H1 (cell line): ENCODE measurements around the gene SYCE3. TPM values are rescaled to one million over a fixed set of nuclear protein-coding genes. Genes with fewer than 3 reads are reported as not detected.
A peak's percentile ranks its signal among the peaks of the same experiment; 100 is the strongest.

ENCODE experiments used
- CTCF ChIA-PET: fragments of 300-600 bp; sonication (Branson Sonifier 250); formaldehyde crosslinking; loops from one replicate; lab custom pipeline; 2021; ENCODE audit not compliant: partially characterized antibody; lab: Charles Lee
- POLR2A ChIA-PET: fragments of 300-600 bp; sonication (Branson Sonifier 250); formaldehyde crosslinking; loops from one replicate; lab custom pipeline; 2021; ENCODE audit warnings: inconsistent platforms; ENCODE audit not compliant: partially characterized antibody; lab: Charles Lee
- DNase-seq, 2 experiments: peaks; one replicate each; pipeline versions ENCODE4 v3.0.0 to v3.0.0-alpha.2; 2010 to 2022; ENCODE audit warnings: low spot score in 2 of 2, low read depth in 1 of 2, mixed read lengths in 1 of 2
- FAIRE-seq: peaks from 2 replicates; lab custom pipeline; 2011; peaks lifted over from hg19 to GRCh38; lab: Jason Lieb, UNC
- H2AFZ ChIP-seq: 2 replicates; pipeline ENCODE4 v1.8.1; 2012; ENCODE audit warnings: low read length, inconsistent platforms
- H2AK5ac ChIP-seq: 2 replicates; pipeline ENCODE4 v1.6.1; 2013; ENCODE audit warnings: low read depth, low read length
- H2BK120ac ChIP-seq: replicated peaks from 2 replicates; pipeline ENCODE3; 2013; ENCODE audit warnings: low read depth, low read length, inconsistent platforms
- H2BK12ac ChIP-seq: 2 replicates; pipeline ENCODE4 v1.6.1; 2013; ENCODE audit warnings: low read depth, low read length
- H2BK15ac ChIP-seq: 2 replicates; pipeline ENCODE4 v1.6.1; 2013; ENCODE audit warnings: low read length
- H2BK20ac ChIP-seq: 2 replicates; pipeline ENCODE4 v1.6.1; 2013; ENCODE audit warnings: low read length
- H2BK5ac ChIP-seq: 2 replicates; pipeline ENCODE4 v1.6.1; 2013; ENCODE audit warnings: low read depth, low read length
- H3K14ac ChIP-seq: 2 replicates; pipeline ENCODE4 v1.6.1; 2013; ENCODE audit warnings: inconsistent platforms; ENCODE audit not compliant: insufficient read length
- H3K18ac ChIP-seq: 2 replicates; pipeline ENCODE4 v1.6.1; 2013; ENCODE audit warnings: low read length; ENCODE audit errors: extremely low read depth
- H3K23ac ChIP-seq: 2 replicates; pipeline ENCODE4 v1.6.1; 2013; ENCODE audit warnings: inconsistent platforms; ENCODE audit not compliant: insufficient read length
- H3K23me2 ChIP-seq: 2 replicates; pipeline ENCODE4 v1.6.1; 2013; ENCODE audit warnings: low read depth, low read length
- H3K27ac ChIP-seq: 2 replicates; pipeline ENCODE4 v1.6.1; 2011; ENCODE audit warnings: low read depth, low read length, inconsistent platforms
- H3K27me3 ChIP-seq, 4 experiments: replicated peaks in 1 of 4; 1 replicate in 1 of 4; 2 replicates in 3 of 4; pipeline versions ENCODE4 v1.6.1 to v1.8.1; 2011 to 2013; ENCODE audit warnings: low read length in 3 of 4, mild to moderate bottlenecking in 3 of 4, inconsistent platforms in 2 of 4, mixed read lengths in 2 of 4, moderate library complexity in 1 of 4; ENCODE audit not compliant: control insufficient read depth in 3 of 4, insufficient read depth in 3 of 4; ENCODE audit errors: extremely low read depth in 1 of 4
- H3K36me3 ChIP-seq, 4 experiments: 2 replicates each; pipeline versions ENCODE4 v1.6.1 to v1.8.1; 2011 to 2013; ENCODE audit warnings: mild to moderate bottlenecking in 4 of 4, low read length in 3 of 4, moderate library complexity in 2 of 4, control low read depth in 1 of 4, inconsistent platforms in 1 of 4; ENCODE audit not compliant: insufficient read depth in 4 of 4, control insufficient read depth in 2 of 4
- H3K4ac ChIP-seq: replicated peaks from 2 replicates; pipeline ENCODE3; 2013; ENCODE audit warnings: low read length, low read depth, mixed read lengths, inconsistent platforms; ENCODE audit not compliant: insufficient read length
- H3K4me1 ChIP-seq, 4 experiments: replicated peaks in 1 of 4; 1 replicate in 1 of 4; 2 replicates in 3 of 4; pipeline versions ENCODE4 v1.6.1 to v1.8.1; 2011 to 2013; ENCODE audit warnings: low read length in 3 of 4, inconsistent platforms in 2 of 4, mixed read lengths in 1 of 4; ENCODE audit not compliant: insufficient read depth in 4 of 4, control insufficient read depth in 3 of 4
- H3K4me2 ChIP-seq, 2 experiments: 2 replicates each; pipeline versions ENCODE4 v1.6.1 to v1.8.1; 2011 to 2013; ENCODE audit warnings: low read depth in 2 of 2, low read length in 2 of 2, control low read depth in 1 of 2, inconsistent platforms in 1 of 2, mild to moderate bottlenecking in 1 of 2; ENCODE audit not compliant: insufficient read depth in 1 of 2
- H3K4me3 ChIP-seq, 4 experiments: fragments of 200-600, 300-600 bp in 1 of 4; sonication (generic), shearing (Covaris generic), sonication (Bioruptor Twin) in 1 of 4; 2 replicates each; pipeline versions ENCODE4 v1.5.1 to v1.8.1; 2011 to 2016; ENCODE audit warnings: low read length in 4 of 4, low read depth in 3 of 4, control low read depth in 2 of 4, inconsistent platforms in 2 of 4, mild to moderate bottlenecking in 2 of 4, mixed read lengths in 1 of 4, moderate library complexity in 1 of 4; ENCODE audit not compliant: insufficient read depth in 2 of 4; ENCODE audit errors: extremely low read depth in 1 of 4
- H3K56ac ChIP-seq: replicated peaks from 2 replicates; pipeline ENCODE3; 2013; ENCODE audit warnings: low read depth, mild to moderate bottlenecking, mixed read lengths, low read length, inconsistent platforms; ENCODE audit not compliant: insufficient read length
- H3K79me1 ChIP-seq: 2 replicates; pipeline ENCODE4 v1.6.1; 2013; ENCODE audit warnings: low read depth, low read length, control low read depth
- H3K79me2 ChIP-seq, 2 experiments: 2 replicates each; pipeline versions ENCODE4 v1.6.1 to v1.8.1; 2012 to 2013; ENCODE audit warnings: low read length in 2 of 2, mild to moderate bottlenecking in 2 of 2, inconsistent platforms in 1 of 2; ENCODE audit not compliant: insufficient read depth in 2 of 2, control insufficient read depth in 1 of 2
- H3K9ac ChIP-seq, 4 experiments: replicated peaks in 1 of 4; 1 replicate in 1 of 4; 2 replicates in 3 of 4; pipeline versions ENCODE4 v1.6.1 to v1.8.1; 2011 to 2013; ENCODE audit warnings: low read depth in 3 of 4, low read length in 3 of 4, control low read depth in 2 of 4, mild to moderate bottlenecking in 2 of 4, moderate library complexity in 2 of 4, inconsistent platforms in 1 of 4; ENCODE audit errors: extremely low read depth in 1 of 4
- H3K9me3 ChIP-seq, 2 experiments: 2 replicates each; pipeline versions ENCODE4 v1.6.1 to v1.8.1; 2012 to 2013; ENCODE audit warnings: mild to moderate bottlenecking in 2 of 2, moderate library complexity in 2 of 2, control low read depth in 1 of 2, inconsistent platforms in 1 of 2, low read depth in 1 of 2, low read length in 1 of 2, mixed read lengths in 1 of 2; ENCODE audit not compliant: insufficient read depth in 2 of 2
- H4K20me1 ChIP-seq, 2 experiments: replicated peaks in 1 of 2; 2 replicates each; pipeline versions ENCODE3 to v1.8.1; 2011 to 2013; ENCODE audit warnings: inconsistent platforms in 2 of 2, low read length in 2 of 2, mild to moderate bottlenecking in 1 of 2; ENCODE audit not compliant: insufficient read depth in 2 of 2, control insufficient read depth in 1 of 2
- H4K5ac ChIP-seq: 2 replicates; pipeline ENCODE4 v1.6.1; 2013; ENCODE audit warnings: low read length, low read depth, mixed read lengths, inconsistent platforms; ENCODE audit not compliant: insufficient read length
- H4K8ac ChIP-seq: 2 replicates; pipeline ENCODE4 v1.8.0; 2013; ENCODE audit warnings: mild to moderate bottlenecking, moderate library complexity, low read length, inconsistent platforms; ENCODE audit not compliant: insufficient read depth; ENCODE audit errors: extremely low read depth
- H4K91ac ChIP-seq: replicated peaks from 2 replicates; pipeline ENCODE3; 2013; ENCODE audit warnings: low read length, mixed read lengths, inconsistent platforms; ENCODE audit not compliant: insufficient read length
- E2F6 ChIP-seq: IDR thresholded peaks from 2 replicates; pipeline ENCODE4 v1.6.1; 2012; ENCODE audit warnings: inconsistent platforms
- GTF2F1 ChIP-seq: IDR thresholded peaks from 2 replicates; pipeline ENCODE4 v1.6.1; 2012; ENCODE audit warnings: low read depth, low read length, improper control_type of control experiment, borderline replicate concordance
- JUN ChIP-seq: IDR thresholded peaks from 2 replicates; pipeline ENCODE4 v1.6.1; 2011; ENCODE audit warnings: low read depth, mild to moderate bottlenecking, improper control_type of control experiment, low read length
- NANOG ChIP-seq: IDR thresholded peaks from 2 replicates; pipeline ENCODE4 v1.6.1; 2011; ENCODE audit warnings: low read length, low read depth, mild to moderate bottlenecking, inconsistent platforms; ENCODE audit not compliant: insufficient read depth, poor library complexity, severe bottlenecking
- RFX5 ChIP-seq: IDR thresholded peaks from 2 replicates; pipeline ENCODE4 v1.6.1; 2011; ENCODE audit warnings: low read depth, low read length, improper control_type of control experiment, borderline replicate concordance
- RXRA ChIP-seq: IDR thresholded peaks from 2 replicates; pipeline ENCODE4 v1.6.1; 2011; ENCODE audit warnings: low read depth, mild to moderate bottlenecking, low read length, moderate library complexity; ENCODE audit not compliant: insufficient read depth
- SIN3A ChIP-seq, 2 experiments: IDR thresholded peaks in 1 of 2; conservative IDR thresholded peaks in 1 of 2; 2 replicates each; pipeline ENCODE4 v1.6.1; 2011 to 2012; ENCODE audit warnings: low read length in 2 of 2, improper control_type of control experiment in 1 of 2, low read depth in 1 of 2, mild to moderate bottlenecking in 1 of 2
- TAF1 ChIP-seq: IDR thresholded peaks from 2 replicates; pipeline ENCODE4 v1.6.1; 2011; ENCODE audit warnings: mild to moderate bottlenecking, low read depth, low read length
- TAF7 ChIP-seq: optimal IDR thresholded peaks from 2 replicates; pipeline ENCODE3; 2011; ENCODE audit warnings: low read depth, mild to moderate bottlenecking, inconsistent platforms, low read length, moderate library complexity, borderline replicate concordance
- WGBS, 2 experiments: shearing (Covaris generic) in 1 of 2; methylation state at CpG; one replicate each; pipeline versions ENCODE4 v1.1.6 to v1.1.7; 2013 to 2015; ENCODE audit warnings: low lambda C conversion rate in 2 of 2, mixed read lengths in 2 of 2, inconsistent platforms in 1 of 2, low coverage in 1 of 2, missing lambda C conversion rate in 1 of 2; ENCODE audit not compliant: insufficient replicate concordance in 2 of 2, insufficient coverage in 1 of 2, insufficient read length in 1 of 2; ENCODE audit errors: extremely low coverage in 1 of 2, missing lambda C conversion rate in 1 of 2; 5-methylcytosine and 5-hydroxymethylcytosine counted together
- polyA plus RNA-seq, 7 experiments: library from polyadenylated mRNA; depleted of rRNA in 3 of 7; stranded (reverse) in 5 of 7; unstranded in 2 of 7; fragments of >200 nt in 5 of 7; fragments of 200-250 nt in 2 of 7; gene quantifications; 1 replicate in 5 of 7; 2 replicates in 1 of 7; 4 replicates in 1 of 7; pipeline versions ENCODE4 v1.2.1 to v1.2.3, GENCODE V29; 2011 to 2013; ENCODE audit warnings: missing spikeins in 2 of 7, mixed read lengths in 2 of 7
- total RNA-seq: library from RNA; stranded (reverse); fragmentation: NEBNext Ultra II Directional; extraction: Animal tissue kit (Norgen Biotek cat#: 25700); gene quantifications from 2 replicates; pipeline ENCODE4 v1.2.1, GENCODE V29; 2021

The SYCE3 gene
- total and polyA plus RNA-seq, 2 of the 8 experiments (the other 6 are each of a cell fraction or from before 2014, with no cell fraction given), result 1.9 TPM; not detected in 1

GRCh38 chr22:50508897-50509296 is 53.8 kb downstream of the SYCE3 start:
- Histone ChIP-seq H3K4me3 (peak overlapping the region; percentile 83 to 97 (median 85)), H3K14ac (no peak overlapping the region), H4K20me1 (peaks cover 3 to 22% of the 10 kb centered on the region in 2 experiments), H3K36me3 (peaks cover 0 to 15% (median 0%) of the 10 kb centered on the region in 4 experiments; a peak in 3 of 8 replicates), H2BK120ac (no peak overlapping the region), H2AFZ (no peak overlapping the region), H4K8ac (no peak overlapping the region), H3K18ac (no peak overlapping the region), H2AK5ac (no peak overlapping the region), H4K91ac (no peak overlapping the region), H3K4me2 (peak overlapping the region; percentile 73 to 85), H3K23me2 (peaks cover 11% of the 10 kb centered on the region; the same call in 1 of the 2 replicates), H2BK20ac (no peak overlapping the region), H4K5ac (no peak overlapping the region), H3K56ac (no peak overlapping the region), H2BK12ac (no peak overlapping the region), H3K4me1 (peaks cover 2 to 8% (median 5%) of the 10 kb centered on the region in 4 experiments), H3K79me1 (peaks cover 15% of the 10 kb centered on the region; the same call in 1 of the 2 replicates), H3K9ac (peak overlapping the region in 3 of 4 experiments; percentile 30 to 59 (median 48); a peak in 4 of 7 replicates), H2BK5ac (no peak overlapping the region), H3K23ac (no peak overlapping the region), H3K79me2 (peaks cover 0 to 32% of the 10 kb centered on the region in 2 experiments; a peak in 3 of 4 replicates), H3K27me3 (no peaks in the 10 kb centered on the region), H2BK15ac (no peak overlapping the region), H3K4ac (no peak overlapping the region), H3K27ac (no peak overlapping the region), H3K9me3 (no peaks in the 10 kb centered on the region)
- TF ChIP-seq RXRA, result no peak
- TF ChIP-seq E2F6, result no peak
- no peak for TF ChIP-seq GTF2F1
- TF ChIP-seq JUN, result no peak
- no peak for TF ChIP-seq NANOG
- no peak for TF ChIP-seq TAF1
- no peak for TF ChIP-seq SIN3A (conservative IDR thresholded peaks at IDR 0.05 in 1 of 2, IDR thresholded peaks at IDR 0.05 in 1 of 2; ENCODE audit: low read depth in 1 of 2, low read length in 2 of 2)
- no peak for TF ChIP-seq RFX5
- no peak for TF ChIP-seq TAF7
- FAIRE-seq, result no peak
- 61% methylated on average over 3 of the region's 3 CpGs; no CpG with 5 or more reads in 1 of the 2 experiments for WGBS, 2 experiments
- ChIA-PET POLR2A (interaction anchor here (0.8 to 3.5 kb wide), 9 partner anchors 8 to 55 kb away, joined by 3 to 32 read pairs (median 3); partner anchors contain the start of gene SCO2), CTCF (interaction anchor here (0.6 to 1.6 kb wide), 4 partner anchors 14 to 93 kb away, joined by 3 to 6 read pairs (median 4); partner anchors contain the start of gene SCO2)
- DNase-seq, result no peak
